Measurements from ENCODE around the gene PSPH. TPM values are rescaled to one million over a fixed set of nuclear protein-coding genes. Genes with fewer than 3 reads are reported as not detected.
A peak's percentile ranks its signal among the peaks of the same experiment; 100 is the strongest.

PSPH gene
- polyA plus RNA-seq, 10 donors: 13.3 to 25.5 (median 16.5) TPM

DNA sequence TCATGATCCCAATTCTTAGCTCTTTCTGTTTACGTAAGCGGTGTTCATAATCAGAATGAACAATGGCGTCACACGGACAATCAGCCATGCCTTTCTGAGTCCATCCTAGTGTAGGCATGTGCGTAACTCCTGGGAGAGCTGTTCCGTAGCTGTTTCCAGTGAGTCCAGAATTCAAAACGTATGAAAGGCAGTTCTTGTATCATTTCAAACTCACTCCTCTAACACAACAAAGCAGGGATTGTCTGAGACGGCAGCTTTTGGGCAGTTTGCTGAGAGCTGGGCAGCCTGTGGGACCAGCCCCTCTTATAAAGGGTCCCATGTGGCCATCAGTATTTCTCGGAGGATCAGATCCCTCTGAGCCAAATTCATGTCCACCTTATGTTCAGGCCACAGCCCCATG lies 43.4 kb downstream of the PSPH start:
- no peak for DNase-seq

DNA sequence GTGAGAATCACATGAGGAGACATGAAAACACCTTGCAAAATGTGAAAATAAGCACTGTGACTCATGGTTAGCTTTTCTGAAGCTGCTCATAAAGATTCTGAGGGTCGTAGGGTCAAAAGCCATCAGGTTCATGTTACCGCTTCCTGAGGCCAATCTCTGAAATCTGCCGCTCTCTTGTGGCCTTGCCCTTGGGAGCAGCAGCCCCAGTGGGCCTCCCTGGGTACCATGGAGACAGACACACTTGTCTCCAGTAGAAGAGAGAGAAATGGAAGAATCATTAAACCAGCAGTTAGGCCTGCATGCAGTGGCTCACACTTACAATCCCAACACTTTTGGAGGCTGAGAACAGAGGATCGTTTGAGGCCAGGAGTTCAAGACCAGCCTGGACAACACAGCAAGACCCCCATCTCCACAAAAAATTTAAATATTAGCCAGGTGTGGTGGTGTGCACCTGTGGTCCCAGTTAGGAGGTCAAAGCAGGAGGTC lies 44.0 kb downstream of the PSPH start:
- DNase-seq: no peak

DNA sequence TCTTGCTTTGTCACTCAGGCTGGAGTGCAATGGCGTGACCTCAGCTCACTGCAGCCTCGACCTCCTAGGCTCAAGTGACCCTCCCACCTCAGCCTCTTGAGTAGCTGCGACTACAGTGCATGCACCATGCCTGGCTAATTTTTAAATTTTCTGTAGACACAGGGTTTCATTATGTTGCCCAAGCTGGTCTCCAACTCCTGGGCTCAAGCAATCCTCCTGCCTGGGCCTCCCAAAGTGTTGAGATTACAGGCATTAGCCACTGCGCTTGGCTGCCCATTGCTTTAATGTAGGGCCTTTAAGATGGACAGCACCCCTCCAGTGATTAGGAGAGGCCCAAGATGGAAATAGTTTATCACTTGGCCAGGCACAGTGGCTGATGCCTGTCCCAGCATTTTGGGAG lies 47.5 kb downstream of the PSPH start:
- no peak for DNase-seq

DNA sequence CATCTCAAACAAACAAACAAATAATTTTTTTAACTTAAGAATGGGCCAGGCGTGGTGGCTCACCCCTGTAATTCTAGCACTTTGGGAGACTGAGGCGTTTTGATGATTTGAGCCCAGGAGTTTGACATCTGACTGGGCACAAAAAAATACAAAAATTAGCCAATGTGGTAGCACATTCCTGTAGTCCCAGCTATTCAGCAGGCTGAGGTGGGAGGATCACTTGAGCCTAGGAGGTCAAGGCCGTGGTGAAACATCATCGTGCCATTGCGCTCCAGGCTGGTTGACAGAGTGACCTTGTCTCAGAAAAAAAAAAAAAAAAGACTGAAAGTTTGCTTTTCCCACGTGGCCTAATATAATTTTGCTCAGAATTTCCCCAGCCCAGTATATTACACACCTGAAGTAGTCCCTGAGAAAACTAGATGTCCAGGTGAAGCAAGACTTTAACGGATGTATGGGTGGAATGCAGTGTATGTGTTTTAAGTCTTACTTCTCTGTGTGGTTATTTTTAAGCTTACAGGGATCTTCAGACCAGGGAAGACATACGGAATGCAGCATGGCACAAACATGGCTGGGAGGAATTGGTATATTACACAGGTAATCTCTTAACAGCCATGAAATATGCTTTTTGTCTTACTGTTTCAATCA lies 54.3 kb downstream of the PSPH start:
- DNase-seq: no peak

DNA sequence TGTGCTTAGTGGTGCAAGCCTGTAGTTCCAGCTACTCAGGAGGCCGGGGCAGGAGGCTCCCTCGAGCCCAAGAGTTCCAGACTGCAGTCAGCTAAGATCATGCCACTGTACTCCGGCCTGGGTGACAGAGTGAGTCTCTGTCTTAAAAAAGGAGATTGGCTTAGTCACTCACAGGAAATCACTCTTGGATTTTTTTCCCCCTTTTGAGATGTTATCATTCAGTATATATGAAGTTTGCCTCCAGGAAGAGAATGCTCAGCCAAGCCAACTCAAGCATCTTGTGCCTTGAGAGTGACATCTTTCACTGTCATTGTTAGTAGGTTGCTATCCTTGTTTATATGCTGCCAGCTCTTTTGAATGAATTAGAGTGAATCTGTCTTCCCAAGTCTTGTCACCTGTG lies 58.9 kb downstream of the PSPH start:
- DNase-seq: no peak

DNA sequence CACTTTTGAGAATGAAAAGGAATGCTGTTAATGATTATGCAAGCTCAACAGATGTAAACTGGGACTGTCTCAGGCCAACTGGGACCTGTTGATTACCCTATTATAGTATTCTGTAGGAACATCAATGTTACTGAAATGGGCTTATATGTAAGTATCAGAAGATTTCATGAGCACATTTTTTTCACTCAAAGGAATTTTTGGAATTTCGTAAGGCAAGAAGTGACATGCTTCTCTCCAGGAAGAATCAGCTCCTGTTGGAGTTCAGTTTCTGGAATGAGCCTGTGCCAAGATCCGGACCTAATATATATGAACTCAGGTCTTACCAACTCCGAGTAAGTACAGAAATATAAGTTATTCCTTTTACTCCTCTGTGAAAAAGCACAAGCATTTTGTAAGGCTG lies 67.7 kb downstream of the PSPH start:
- no peak for DNase-seq

DNA sequence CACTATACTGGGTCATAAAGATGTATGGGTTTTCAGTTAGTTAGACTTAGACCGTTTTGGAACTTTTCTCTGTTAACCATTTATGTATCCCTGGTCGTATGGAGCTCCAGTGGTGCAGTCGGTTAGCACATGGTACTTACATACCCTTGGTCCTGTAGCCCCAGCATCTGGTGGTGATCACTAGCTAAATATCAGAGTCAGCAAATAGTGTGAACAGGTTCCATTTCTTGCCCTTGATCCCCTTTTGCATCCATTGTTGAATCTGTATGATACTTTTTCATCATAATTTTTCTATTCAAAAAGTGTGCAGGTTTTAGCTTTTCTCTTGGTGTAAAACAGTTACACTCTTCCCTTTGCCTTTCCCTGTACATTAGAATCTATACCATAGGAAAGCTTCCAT lies 71.0 kb downstream of the PSPH start:
- no peak for DNase-seq

DNA sequence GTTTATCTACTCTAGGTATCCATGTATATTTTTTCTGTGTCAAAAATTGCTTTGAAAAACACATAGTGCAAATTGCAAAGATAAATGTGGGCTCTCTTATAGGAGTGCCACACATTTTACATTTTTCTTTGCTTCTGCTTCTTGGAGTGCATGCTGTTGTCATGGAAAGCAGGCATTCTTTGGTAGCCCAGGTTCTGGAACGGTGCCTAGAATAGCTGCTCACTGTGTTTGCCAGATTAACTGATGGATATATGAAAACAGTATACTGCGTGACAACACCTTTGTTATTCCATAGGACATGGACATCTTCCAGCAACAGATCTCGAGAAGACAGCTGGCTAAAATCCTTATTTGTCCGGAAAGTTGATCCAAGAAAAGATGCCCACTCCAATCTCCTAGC lies 73.4 kb downstream of the PSPH start:
- peak in 1 of 3 donors; percentile 22 for DNase-seq

DNA sequence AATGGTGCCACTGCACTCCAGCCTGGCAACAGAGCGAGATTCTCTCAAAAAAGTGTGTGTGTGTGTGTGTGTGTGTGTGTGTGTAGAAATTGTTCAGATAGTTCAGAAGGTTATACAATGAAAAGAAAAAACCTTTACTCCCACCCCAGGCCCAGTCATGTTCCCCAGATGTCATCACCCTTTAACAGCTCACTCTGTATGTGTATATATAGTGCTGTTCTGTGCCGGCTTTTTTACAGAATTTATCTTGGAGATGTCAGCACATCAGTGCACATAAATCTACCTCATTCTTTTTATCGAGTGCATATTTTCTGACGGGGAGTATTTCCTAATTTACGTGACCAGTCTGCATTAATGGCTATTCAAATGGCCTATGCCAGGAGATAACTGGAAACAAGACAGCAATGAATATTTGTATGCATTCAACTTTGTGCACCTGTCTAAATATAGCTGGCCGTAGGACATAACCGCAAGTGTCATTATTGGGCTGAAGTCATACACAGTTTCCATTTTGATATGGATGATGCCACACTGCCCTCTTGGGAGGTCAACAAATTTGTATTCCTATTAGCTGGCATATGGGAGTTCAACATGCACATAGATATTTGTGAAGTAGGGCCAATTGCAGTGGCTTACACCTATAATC lies 75.1 kb downstream of the PSPH start:
- no peak for DNase-seq

DNA sequence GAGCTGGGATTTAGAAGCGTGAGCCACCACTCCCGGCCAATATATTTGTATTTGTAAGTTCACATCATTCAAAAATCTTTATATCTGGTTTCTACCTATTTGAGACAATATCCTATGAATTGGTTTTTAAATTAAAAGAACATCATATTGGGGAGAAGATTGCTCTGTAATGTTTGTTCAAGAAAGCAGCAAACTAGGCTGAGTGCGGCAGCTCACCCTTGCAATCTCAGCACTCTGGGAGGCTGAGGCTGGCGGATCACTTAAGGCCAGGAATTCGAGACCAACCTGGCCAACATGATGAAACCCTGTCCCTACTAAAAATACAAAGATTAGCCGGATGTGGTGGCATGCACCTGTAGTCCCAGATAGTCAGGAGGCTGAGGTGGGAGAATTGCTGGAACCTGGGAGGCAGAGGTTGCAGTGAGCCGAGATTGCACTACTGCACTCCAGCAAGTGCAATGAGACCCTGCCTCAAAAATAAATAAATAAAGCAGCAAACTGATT lies 77.4 kb downstream of the PSPH start:
- no peak for DNase-seq

DNA sequence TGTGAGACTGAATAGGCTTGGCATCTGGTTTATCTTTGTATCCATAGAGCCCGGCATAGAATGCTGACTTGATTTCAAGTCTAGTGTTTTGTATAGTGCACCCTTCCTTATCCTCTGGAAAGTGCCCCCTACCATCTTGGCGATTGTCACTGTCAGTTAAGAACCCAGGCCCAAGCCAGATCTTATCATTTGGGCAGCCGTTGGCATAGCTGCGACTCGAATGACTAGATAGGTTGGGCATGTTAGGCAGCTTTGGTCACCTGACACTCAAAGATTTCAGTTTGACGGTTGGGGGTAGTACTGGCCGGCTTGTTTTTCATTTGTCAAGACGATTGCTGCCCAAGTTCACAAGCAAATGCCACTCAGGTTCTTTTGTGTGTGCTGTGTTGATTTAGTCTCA lies 80.3 kb downstream of the PSPH start:
- no peak for DNase-seq

DNA sequence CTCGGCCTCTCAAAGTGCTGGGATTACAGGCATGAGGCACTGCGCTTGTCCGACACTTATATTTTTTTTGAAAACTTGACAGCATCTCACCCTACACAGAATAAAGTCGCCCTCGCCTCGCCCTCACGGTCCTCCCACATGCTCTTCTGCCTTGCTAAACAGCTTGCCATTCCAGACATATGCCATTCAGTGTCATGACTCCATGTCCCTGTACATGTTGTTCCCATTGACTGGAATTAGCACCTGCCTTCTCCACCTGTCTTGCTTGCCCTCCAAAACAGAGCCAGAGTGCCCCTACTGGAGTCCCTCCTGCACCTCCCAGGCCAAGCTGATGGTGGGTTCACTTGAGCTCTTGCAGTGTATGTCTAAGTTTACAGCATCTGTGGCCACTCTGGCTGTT lies 80.7 kb downstream of the PSPH start:
- DNase-seq: peak in 1 of 3 donors; percentile 44

DNA sequence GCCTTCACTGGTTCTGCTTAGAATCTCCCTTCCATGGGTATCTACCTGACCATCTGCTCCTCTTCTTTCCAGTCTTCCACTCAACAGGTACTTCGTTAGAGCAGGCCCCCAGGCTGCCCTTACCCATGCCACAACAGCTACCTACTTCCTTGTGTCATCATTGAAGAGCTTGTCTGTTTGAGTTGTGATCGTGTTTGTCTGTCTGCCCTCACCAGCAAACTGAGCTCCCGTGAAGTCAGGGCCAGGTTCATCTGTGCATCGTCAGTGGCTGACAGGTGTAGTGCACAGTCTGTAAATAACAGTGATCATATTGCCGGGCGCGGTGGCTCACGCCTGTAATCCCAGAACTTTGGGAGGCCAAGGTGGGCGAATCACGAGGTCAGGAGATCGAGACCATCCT lies 81.9 kb downstream of the PSPH start:
- no peak for DNase-seq

DNA sequence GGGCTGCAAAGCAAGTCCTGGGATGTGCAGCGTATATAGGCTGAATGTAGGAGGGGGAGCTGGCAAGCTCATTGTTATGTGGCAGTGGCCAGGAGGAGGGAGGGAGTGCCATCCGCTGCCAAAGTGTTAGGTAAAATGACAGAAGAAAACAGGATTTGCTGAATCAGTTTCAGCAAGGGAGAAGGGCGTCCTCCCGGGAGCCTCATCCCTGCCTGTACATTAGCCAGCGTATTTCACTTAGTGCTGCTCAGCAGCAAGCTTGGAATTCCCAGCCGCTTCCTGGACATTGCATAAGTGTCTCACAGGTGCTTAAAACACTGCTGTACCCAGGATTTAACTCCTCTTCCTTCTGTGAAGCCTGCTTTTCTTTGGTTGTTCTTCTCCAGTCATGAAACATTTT lies 84.4 kb downstream of the PSPH start:
- DNase-seq: no peak

DNA sequence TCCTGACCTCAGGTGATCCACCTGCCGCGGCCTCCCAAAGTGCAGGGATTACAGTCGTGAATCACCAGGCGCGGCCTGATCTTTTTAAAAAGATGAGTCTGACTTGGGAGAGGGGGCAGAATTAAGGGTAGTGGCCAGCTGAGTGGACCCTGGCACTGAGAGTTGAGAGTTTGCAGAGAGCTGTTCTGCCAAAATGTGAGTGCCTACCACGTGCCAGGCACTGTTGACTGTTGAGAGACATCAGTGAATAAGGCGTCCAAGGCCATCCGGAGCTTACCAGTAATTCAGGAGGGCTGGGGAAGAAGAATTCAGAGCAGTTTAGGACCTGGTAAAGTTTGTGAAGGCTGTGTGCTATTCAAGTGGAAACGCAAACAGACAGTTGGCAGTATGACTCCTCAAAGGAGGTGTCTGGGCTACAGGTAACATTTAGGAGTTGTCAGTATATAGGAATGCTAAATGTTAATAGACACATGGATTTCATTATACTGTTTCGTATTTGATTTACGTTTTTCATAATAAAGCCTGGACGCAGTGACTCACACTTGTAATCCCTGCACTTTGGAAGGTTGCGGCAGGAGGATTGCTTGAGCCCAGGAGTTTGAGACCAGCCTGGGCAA lies 85.3 kb downstream of the PSPH start:
- DNase-seq: peak in 1 of 3 donors; percentile 45

DNA sequence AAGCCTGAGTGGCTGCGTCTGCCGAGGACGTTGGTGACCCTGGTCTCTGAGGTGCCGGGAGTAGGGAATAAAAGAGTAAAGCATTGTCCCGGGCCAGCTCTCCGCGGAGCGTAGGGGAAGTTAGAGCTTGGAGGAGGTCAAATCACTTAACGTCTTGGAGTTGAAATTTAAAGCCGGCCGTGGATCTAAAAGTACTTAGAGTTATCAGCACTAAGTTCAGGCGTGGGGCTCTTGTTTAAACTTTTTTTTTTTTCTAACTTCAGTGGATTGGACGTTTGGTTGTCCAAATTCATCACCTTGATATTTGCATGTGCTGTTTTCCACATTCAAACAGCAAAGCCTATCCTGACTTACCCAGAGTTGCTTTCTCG lies 86.2 kb downstream of the PSPH start:
- peak in 1 of 3 donors; percentile 37 for DNase-seq

DNA sequence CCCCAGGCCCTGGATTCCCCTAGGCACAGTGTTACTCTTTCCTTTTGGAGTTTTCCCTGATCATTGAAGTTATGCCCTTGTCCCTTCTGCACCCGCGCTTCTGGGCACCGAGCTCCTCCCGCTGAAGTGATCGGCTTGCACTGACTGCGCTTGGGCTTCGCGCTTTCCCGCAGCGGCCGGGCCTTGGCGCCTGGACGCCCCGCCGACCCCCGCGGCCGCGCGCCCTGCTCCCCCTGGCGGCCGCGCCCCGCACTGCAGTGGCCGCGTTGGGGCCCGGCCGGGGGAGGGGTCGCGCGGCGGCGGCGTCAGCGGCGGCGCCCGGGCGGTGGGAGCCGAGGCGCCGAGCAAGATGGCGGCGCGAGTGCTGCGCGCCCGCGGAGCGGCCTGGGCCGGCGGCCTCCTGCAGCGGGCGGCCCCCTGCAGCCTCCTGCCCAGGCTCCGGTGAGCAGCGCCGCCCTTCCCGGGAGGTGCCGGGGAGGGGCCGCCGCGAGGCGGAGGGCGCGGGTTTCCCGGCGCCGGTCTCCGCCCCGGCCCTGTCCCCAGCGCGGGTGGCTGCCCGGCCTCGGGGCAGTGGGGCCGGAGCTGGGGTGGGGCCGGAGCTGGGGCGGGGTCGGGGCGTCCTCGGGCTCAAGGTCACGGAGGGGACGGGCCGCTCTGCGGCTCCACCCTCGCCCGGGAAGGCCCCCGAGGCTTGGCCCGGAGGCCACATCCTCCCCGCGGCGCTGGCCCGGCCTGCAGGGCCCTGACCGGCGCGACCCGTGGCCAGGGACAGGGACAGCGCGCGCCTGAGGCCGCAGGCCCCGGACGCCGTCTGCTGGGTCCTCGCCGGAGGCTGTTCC lies 86.8 kb downstream of the PSPH start, which contains the start of gene NIPSNAP2:
Gene NIPSNAP2, plus strand, starts transcription at position 325 of the 839 bp plus-strand sequence. Its CDS starts 25 bp downstream, at position 350.
- DNase-seq: peak; percentile 62 to 87 (median 74)

DNA sequence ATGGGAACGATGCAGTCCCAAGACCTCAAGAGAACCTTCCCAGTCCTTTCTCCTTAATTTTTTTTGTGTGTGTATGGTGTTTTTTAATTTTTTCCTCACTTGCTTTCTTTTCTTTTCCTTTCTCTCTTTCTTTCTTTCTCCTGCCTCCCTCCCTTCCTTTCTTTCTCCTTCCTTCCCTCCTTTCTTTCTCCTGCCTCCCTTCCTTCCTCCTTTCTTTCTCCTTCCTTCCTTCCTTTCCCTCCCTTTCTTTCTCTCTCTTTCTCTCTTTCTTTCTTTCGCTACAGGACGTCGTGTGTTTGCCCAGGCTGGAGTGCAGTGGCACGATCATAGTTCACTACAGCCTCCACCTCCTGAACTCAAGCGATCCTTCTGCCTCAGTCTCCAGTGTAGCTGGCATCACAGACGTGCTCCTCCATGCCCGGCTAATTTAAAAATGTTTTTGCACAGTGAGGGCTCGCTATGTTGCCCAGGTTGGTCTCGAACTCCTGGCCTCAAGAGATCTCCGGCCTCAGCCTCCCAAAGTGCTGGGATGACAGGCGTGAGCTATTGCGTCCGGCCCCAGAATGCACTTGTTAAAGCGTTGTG lies 87.6 kb downstream of the PSPH start:
- no peak for DNase-seq

DNA sequence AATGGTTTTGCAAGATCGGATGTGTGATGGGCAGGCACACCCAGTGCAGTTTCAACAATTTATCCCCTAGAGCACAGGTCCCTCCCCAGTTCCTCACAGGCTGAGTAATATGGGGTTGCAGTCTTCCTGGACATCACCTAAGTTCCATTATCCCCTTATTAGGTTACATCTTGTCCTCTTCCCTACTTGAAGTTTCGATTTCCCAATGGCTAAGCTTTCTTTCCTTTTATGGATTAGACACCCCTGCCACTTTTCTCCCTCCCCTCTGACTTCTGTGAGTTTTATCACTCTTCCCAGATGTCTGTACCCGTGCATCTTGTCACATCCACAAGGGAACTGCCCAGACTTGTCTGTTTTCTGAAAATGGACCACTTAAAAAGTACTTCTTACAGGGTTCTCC lies 89.2 kb downstream of the PSPH start:
- DNase-seq: no peak
